Left renal pelvis (tissue), 4 donors: ENCODE data around the gene ODF2L. TPM values are rescaled to one million over a fixed set of nuclear protein-coding genes. Genes with fewer than 3 reads are reported as not detected.

Experiments
- DNase-seq, 4 donors: peaks; one replicate each; pipeline ENCODE4 v3.0.0-alpha.2; 2013; ENCODE audit warnings: low read depth in 4 of 4, low spot score in 3 of 4
- polyA plus RNA-seq, 4 donors: library from polyadenylated mRNA; unstranded; fragments of 120-200 nt; gene quantifications; one replicate each; pipeline ENCODE4 v1.2.1, GENCODE V29; 2013; ENCODE audit not compliant: insufficient read length in 4 of 4

ODF2L gene
- polyA plus RNA-seq, 4 donors = 38.9 to 75.5 (median 57.2) TPM

GRCh38 chr1:86324130-86324822 is 71.8 kb downstream of the ODF2L start:
- DNase-seq = no peak

GRCh38 chr1:86322241-86322640 is 73.9 kb downstream of the ODF2L start:
- no peak for DNase-seq

- DNase-seq = no peak
Measured at GRCh38 chr1:86318436-86318835, 77.7 kb downstream of the ODF2L start.

- no peak for DNase-seq
Measured at GRCh38 chr1:86317926-86318325, 78.2 kb downstream of the ODF2L start.

- no peak for DNase-seq
Measured at GRCh38 chr1:86305731-86306130, 90.4 kb downstream of the ODF2L start.

- DNase-seq = no peak
Measured at GRCh38 chr1:86303041-86303690, 93.0 kb downstream of the ODF2L start.

Other genes starting within 250 kb of the ODF2L start
- gene COL24A1, start 239.6 kb downstream of the ODF2L start, polyA plus RNA-seq = 1 to 10 TPM; 1.7 to 3.5 (median 2.5) TPM
- gene CLCA2, start 27.8 kb upstream of the ODF2L start, polyA plus RNA-seq = under 1 TPM in 2 of 4 donors, not detected in 2; 0.03 to 0.08 TPM
- not detected for gene CLCA1, start 72.6 kb upstream of the ODF2L start, polyA plus RNA-seq
- gene CLCA4, start 150.8 kb upstream of the ODF2L start, polyA plus RNA-seq = under 1 TPM in 1 of 4 donors, not detected in 3; 0.13 TPM